GM12891 (cell line): ENCODE results near the gene AK5.

Experiments
- PAX5 ChIP-seq: IDR thresholded peaks from 2 replicates; pipeline ENCODE4 v1.6.1; 2011; ENCODE audit warnings: low read length, moderate library complexity, mild to moderate bottlenecking; ENCODE audit not compliant: insufficient read depth, severe bottlenecking
- POLR2A ChIP-seq: IDR thresholded peaks from 2 replicates; pipeline ENCODE4 v1.6.1; 2011; ENCODE audit warnings: low read depth, low read length, control low read depth
- POLR2AphosphoS5 ChIP-seq: IDR thresholded peaks from 2 replicates; pipeline ENCODE4 v1.6.1; 2011; ENCODE audit warnings: low read depth, low read length, control low read depth
- POU2F2 ChIP-seq: IDR thresholded peaks from 2 replicates; pipeline ENCODE4 v1.6.1; 2011; ENCODE audit warnings: low read depth, mild to moderate bottlenecking, control low read depth, low read length, moderate library complexity
- SPI1 ChIP-seq: IDR thresholded peaks from 2 replicates; pipeline ENCODE4 v1.6.1; 2011; ENCODE audit warnings: low read depth, low read length, control low read depth
- TAF1 ChIP-seq: IDR thresholded peaks from 2 replicates; pipeline ENCODE4 v1.6.1; 2011; ENCODE audit warnings: low read depth, low read length, control low read depth

DNA sequence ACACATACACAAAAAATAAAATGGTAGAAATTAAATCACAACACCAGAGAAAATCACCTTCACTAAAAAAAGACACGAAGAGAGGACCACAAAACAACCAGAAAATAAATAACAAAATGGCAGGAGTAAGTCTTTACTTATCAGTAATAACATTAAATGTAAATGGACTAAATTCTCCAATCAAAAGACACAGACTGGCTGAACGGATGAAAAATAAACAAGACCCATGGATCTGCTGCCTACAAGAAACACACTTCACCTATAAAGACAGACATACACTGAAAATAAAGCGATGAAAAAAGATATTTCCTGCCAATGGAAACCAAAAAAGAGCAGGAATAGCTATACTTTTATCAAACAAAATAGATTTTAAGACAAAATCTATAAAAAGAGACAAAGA is 327.1 kb downstream of the AK5 start:
- no peak for TF ChIP-seq POLR2AphosphoS5
- no peak for TF ChIP-seq POLR2A
- TF ChIP-seq TAF1: no peak
- no peak for TF ChIP-seq SPI1
- no peak for TF ChIP-seq POU2F2
- no peak for TF ChIP-seq PAX5
